H9 (cell line): Measurements from ENCODE around the gene ZNF416. TPM values are rescaled to one million over a fixed set of nuclear protein-coding genes. Genes with fewer than 3 reads are reported as not detected.

Experiments
- DNase-seq: peaks from one replicate; pipeline ENCODE4 v3.0.0-alpha.2; 2017
- H2AFZ ChIP-seq: one replicate; pipeline ENCODE4 v1.6.1; 2013; ENCODE audit warnings: mild to moderate bottlenecking, low read length, control low read depth, moderate library complexity
- H2AK5ac ChIP-seq: 2 replicates; pipeline ENCODE4 v1.6.1; 2013; ENCODE audit warnings: low read length, control low read depth, mixed read lengths; ENCODE audit not compliant: insufficient read length
- H2BK120ac ChIP-seq: one replicate; pipeline ENCODE4 v1.6.1; 2013; ENCODE audit warnings: low read depth, mild to moderate bottlenecking, low read length, control low read depth, inconsistent platforms; ENCODE audit not compliant: poor library complexity, severe bottlenecking
- H2BK12ac ChIP-seq: 2 replicates; pipeline ENCODE4 v1.6.1; 2013; ENCODE audit warnings: low read length, control low read depth, mixed read lengths, low read depth; ENCODE audit not compliant: insufficient read length
- H2BK15ac ChIP-seq: 2 replicates; pipeline ENCODE4 v1.6.1; 2013; ENCODE audit warnings: low read depth, low read length, control low read depth
- H2BK20ac ChIP-seq: one replicate; pipeline ENCODE4 v1.6.1; 2013; ENCODE audit warnings: low read depth, mild to moderate bottlenecking, low read length, control low read depth, inconsistent platforms; ENCODE audit not compliant: poor library complexity, severe bottlenecking
- H2BK5ac ChIP-seq: 2 replicates; pipeline ENCODE4 v1.6.1; 2013; ENCODE audit warnings: low read length, control low read depth, mixed read lengths; ENCODE audit not compliant: insufficient read length
- H3K14ac ChIP-seq: 2 replicates; pipeline ENCODE4 v1.6.1; 2013; ENCODE audit warnings: low read length, control low read depth; ENCODE audit not compliant: insufficient read depth
- H3K18ac ChIP-seq: 2 replicates; pipeline ENCODE4 v1.6.1; 2013; ENCODE audit warnings: low read depth, mild to moderate bottlenecking, mixed read lengths, low read length, control low read depth; ENCODE audit not compliant: insufficient read length
- H3K23ac ChIP-seq: 2 replicates; pipeline ENCODE4 v1.6.1; 2013; ENCODE audit warnings: low read length, control low read depth, mixed read lengths, low read depth; ENCODE audit not compliant: insufficient read length
- H3K23me2 ChIP-seq: 2 replicates; pipeline ENCODE4 v1.6.1; 2013; ENCODE audit warnings: low read depth, mild to moderate bottlenecking, mixed read lengths, low read length, control low read depth; ENCODE audit not compliant: insufficient read length, poor library complexity, severe bottlenecking
- H3K27ac ChIP-seq: 2 replicates; pipeline ENCODE4 v1.5.1; 2013; ENCODE audit warnings: low read length, control low read depth, mixed read lengths, low read depth; ENCODE audit not compliant: insufficient read length
- H3K27me3 ChIP-seq: 2 replicates; pipeline ENCODE4 v1.6.1; 2013; ENCODE audit warnings: low read length, control low read depth, inconsistent platforms; ENCODE audit not compliant: insufficient read depth
- H3K4ac ChIP-seq: 2 replicates; pipeline ENCODE4 v1.6.1; 2013; ENCODE audit warnings: low read depth, mild to moderate bottlenecking, control low read depth, inconsistent platforms, low read length, moderate library complexity
- H3K4me1 ChIP-seq: 2 replicates; pipeline ENCODE4 v1.6.1; 2013; ENCODE audit warnings: low read length, control low read depth, inconsistent platforms; ENCODE audit not compliant: insufficient read depth
- H3K4me2 ChIP-seq: 2 replicates; pipeline ENCODE4 v1.6.1; 2013; ENCODE audit warnings: low read length, control low read depth, mixed read lengths; ENCODE audit not compliant: insufficient read length, insufficient read depth
- H3K56ac ChIP-seq: 2 replicates; pipeline ENCODE4 v1.6.1; 2013; ENCODE audit warnings: low read depth, mild to moderate bottlenecking, mixed read lengths, low read length, control low read depth; ENCODE audit not compliant: insufficient read length
- H3K79me1 ChIP-seq: 2 replicates; pipeline ENCODE4 v1.6.1; 2013; ENCODE audit warnings: low read depth, mild to moderate bottlenecking, moderate library complexity, low read length, control low read depth, inconsistent platforms; ENCODE audit not compliant: insufficient read depth, poor library complexity, severe bottlenecking
- H3K79me2 ChIP-seq: 2 replicates; pipeline ENCODE4 v1.6.1; 2013; ENCODE audit warnings: low read length, control low read depth, inconsistent platforms; ENCODE audit not compliant: insufficient read depth
- H3K9ac ChIP-seq: 2 replicates; pipeline ENCODE4 v1.6.1; 2013; ENCODE audit warnings: low read length, control low read depth, mixed read lengths; ENCODE audit not compliant: insufficient read length; ENCODE audit errors: extremely low read depth
- H3K9me3 ChIP-seq: one replicate; pipeline ENCODE4 v1.6.1; 2013; ENCODE audit warnings: low read depth, low read length, inconsistent platforms; ENCODE audit not compliant: control insufficient read depth
- H3T11ph ChIP-seq: one replicate; pipeline ENCODE4 v1.6.1; 2013; ENCODE audit warnings: mild to moderate bottlenecking, low read length, control low read depth, inconsistent platforms
- H4K20me1 ChIP-seq: one replicate; pipeline ENCODE4 v1.6.1; 2013; ENCODE audit not compliant: control insufficient read depth, insufficient read length, insufficient read depth
- H4K5ac ChIP-seq: 2 replicates; pipeline ENCODE4 v1.6.1; 2013; ENCODE audit warnings: low read depth, mild to moderate bottlenecking, mixed read lengths, low read length, control low read depth; ENCODE audit not compliant: insufficient read length
- H4K8ac ChIP-seq: replicated peaks from 2 replicates; pipeline ENCODE4 v1.6.1; 2013; ENCODE audit warnings: low read length, control low read depth, mixed read lengths, low read depth; ENCODE audit not compliant: insufficient read length
- H4K91ac ChIP-seq: 2 replicates; pipeline ENCODE4 v1.6.1; 2013; ENCODE audit warnings: low read depth, mild to moderate bottlenecking, moderate library complexity, mixed read lengths, low read length, control low read depth; ENCODE audit not compliant: insufficient read length
- H3K27ac Mint-ChIP-seq, 3 experiments: 2 replicates in 2 of 3; 3 replicates in 1 of 3; pipeline ENCODE4 v1.8.0; 2020 to 2021; ENCODE audit warnings: mixed read lengths in 3 of 3, mild to moderate bottlenecking in 1 of 3, moderate library complexity in 1 of 3
- H3K27me3 Mint-ChIP-seq: 2 replicates; pipeline ENCODE4 v1.8.0; 2021; ENCODE audit warnings: low read depth, mild to moderate bottlenecking, moderate library complexity, mixed read lengths
- H3K36me3 Mint-ChIP-seq, 3 experiments: 2 replicates in 2 of 3; 3 replicates in 1 of 3; pipeline ENCODE4 v1.8.0; 2020 to 2021; ENCODE audit warnings: low read depth in 3 of 3, mixed read lengths in 3 of 3; ENCODE audit not compliant: insufficient read depth in 1 of 3
- H3K4me1 Mint-ChIP-seq, 2 experiments: 2 replicates each; pipeline ENCODE4 v1.8.0; 2020; ENCODE audit warnings: mixed read lengths in 2 of 2
- H3K4me3 Mint-ChIP-seq, 2 experiments: 2 replicates in 1 of 2; 3 replicates in 1 of 2; pipeline ENCODE4 v1.8.0; 2020 to 2021; ENCODE audit warnings: mild to moderate bottlenecking in 2 of 2, mixed read lengths in 2 of 2, moderate library complexity in 1 of 2
- H3K9me3 Mint-ChIP-seq, 2 experiments: 2 replicates in 1 of 2; 3 replicates in 1 of 2; pipeline ENCODE4 v1.8.0; 2020; ENCODE audit warnings: mild to moderate bottlenecking in 2 of 2, mixed read lengths in 2 of 2, moderate library complexity in 1 of 2
- total RNA-seq: library from RNA; stranded (reverse); gene quantifications from 2 replicates; pipeline ENCODE4 v1.2.1, GENCODE V29; 2021
- TF ChIP-seq, protein P1 (sequence below): fragments of 200-600 bp; sonication (generic); conservative IDR thresholded peaks from 3 replicates; pipeline ENCODE4 v1.8.0; 2021; ENCODE audit warnings: antibody characterized with exemption, mild to moderate bottlenecking

Gene ZNF416
- total RNA-seq, 1 experiment from 2014 or later, result 10.9 TPM

DNA sequence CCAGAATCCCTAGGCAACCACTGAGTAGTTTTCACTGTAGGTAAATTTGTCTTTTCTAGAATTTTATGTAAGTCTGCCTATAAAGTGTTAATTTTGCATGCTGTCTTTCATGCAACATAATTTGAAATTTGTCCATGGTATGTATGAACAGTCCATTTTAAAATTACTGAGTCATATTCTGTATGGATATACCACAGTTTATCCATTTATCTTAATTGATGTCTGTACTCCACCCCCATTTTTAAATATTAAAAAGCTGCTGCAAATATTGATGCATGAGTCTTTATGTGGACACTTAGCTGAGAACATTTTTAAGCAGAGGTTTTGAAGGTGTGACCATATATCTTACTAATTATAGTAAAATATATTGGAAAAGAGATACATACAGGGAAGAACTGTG is 44.4 kb upstream of the ZNF416 start:
- no peak overlapping the region for H2AK5ac ChIP-seq
- H3K27me3 ChIP-seq, result no peaks in the 10 kb centered on the region
- H3K4me1 ChIP-seq, result no peaks in the 10 kb centered on the region
- H3K18ac ChIP-seq, result no peak overlapping the region
- Mint-ChIP-seq H3K27me3 (no peaks in the 10 kb centered on the region; the same call in none of the 2 replicates), H3K4me1 (no peaks in the 10 kb centered on the region), H3K4me3 (no peak overlapping the region), H3K9me3 (peaks cover 70 to 75% of the 10 kb centered on the region in 2 experiments), H3K36me3 (peaks cover 71 to 75% (median 74%) of the 10 kb centered on the region in 3 experiments), H3K27ac (no peak overlapping the region)
- no peak overlapping the region for H3K9ac ChIP-seq
- no peak overlapping the region for H4K5ac ChIP-seq
- no peak overlapping the region for H3T11ph ChIP-seq
- H3K9me3 ChIP-seq, result peaks cover 49% of the 10 kb centered on the region
- H3K4me2 ChIP-seq, result no peak overlapping the region
- no peak overlapping the region for H2BK120ac ChIP-seq
- H3K23ac ChIP-seq, result no peak overlapping the region
- no peak overlapping the region for H2AFZ ChIP-seq
- H4K8ac ChIP-seq, result no peak overlapping the region
- no peak overlapping the region for H3K56ac ChIP-seq
- H3K79me1 ChIP-seq, result no peaks in the 10 kb centered on the region
- H2BK12ac ChIP-seq, result no peak overlapping the region
- no peaks in the 10 kb centered on the region for H3K23me2 ChIP-seq
- TF ChIP-seq, protein P1, sequence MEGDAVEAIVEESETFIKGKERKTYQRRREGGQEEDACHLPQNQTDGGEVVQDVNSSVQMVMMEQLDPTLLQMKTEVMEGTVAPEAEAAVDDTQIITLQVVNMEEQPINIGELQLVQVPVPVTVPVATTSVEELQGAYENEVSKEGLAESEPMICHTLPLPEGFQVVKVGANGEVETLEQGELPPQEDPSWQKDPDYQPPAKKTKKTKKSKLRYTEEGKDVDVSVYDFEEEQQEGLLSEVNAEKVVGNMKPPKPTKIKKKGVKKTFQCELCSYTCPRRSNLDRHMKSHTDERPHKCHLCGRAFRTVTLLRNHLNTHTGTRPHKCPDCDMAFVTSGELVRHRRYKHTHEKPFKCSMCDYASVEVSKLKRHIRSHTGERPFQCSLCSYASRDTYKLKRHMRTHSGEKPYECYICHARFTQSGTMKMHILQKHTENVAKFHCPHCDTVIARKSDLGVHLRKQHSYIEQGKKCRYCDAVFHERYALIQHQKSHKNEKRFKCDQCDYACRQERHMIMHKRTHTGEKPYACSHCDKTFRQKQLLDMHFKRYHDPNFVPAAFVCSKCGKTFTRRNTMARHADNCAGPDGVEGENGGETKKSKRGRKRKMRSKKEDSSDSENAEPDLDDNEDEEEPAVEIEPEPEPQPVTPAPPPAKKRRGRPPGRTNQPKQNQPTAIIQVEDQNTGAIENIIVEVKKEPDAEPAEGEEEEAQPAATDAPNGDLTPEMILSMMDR, result no peak
- H2BK20ac ChIP-seq, result no peak overlapping the region
- no peak overlapping the region for H3K4ac ChIP-seq
- no peak overlapping the region for H2BK15ac ChIP-seq
- H3K27ac ChIP-seq, result no peak overlapping the region
- no peak overlapping the region for H4K91ac ChIP-seq
- DNase-seq, result no peak
- H4K20me1 ChIP-seq, result no peaks in the 10 kb centered on the region
- no peak overlapping the region for H2BK5ac ChIP-seq
- H3K79me2 ChIP-seq, result peaks cover 10% of the 10 kb centered on the region; the same call in 1 of the 2 replicates
- H3K14ac ChIP-seq, result no peak overlapping the region
